Liver (tissue), 9 donors: ENCODE results near the gene ARSB. TPM values are rescaled to one million over a fixed set of nuclear protein-coding genes. Genes with fewer than 3 reads are reported as not detected.

ENCODE experiments used
- DNase-seq: peaks from one replicate; pipeline ENCODE4 v3.0.0-alpha.2; 2017; ENCODE audit warnings: low spot score
- H3K27ac ChIP-seq, 2 donors: one replicate each; pipeline ENCODE4 v1.7.0; 2013; ENCODE audit warnings: inconsistent platforms in 2 of 2, low read length in 2 of 2, control low read depth in 1 of 2, low read depth in 1 of 2, mild to moderate bottlenecking in 1 of 2
- H3K27me3 ChIP-seq, 4 donors: one replicate each; pipeline versions ENCODE4 v1.6.1 to v1.7.0; 2013; ENCODE audit warnings: low read length in 3 of 4, inconsistent platforms in 1 of 4, mild to moderate bottlenecking in 1 of 4, moderate library complexity in 1 of 4; ENCODE audit not compliant: control insufficient read depth in 4 of 4, insufficient read depth in 4 of 4
- H3K36me3 ChIP-seq, 4 donors: one replicate each; pipeline versions ENCODE4 v1.6.1 to v1.7.0; 2013; ENCODE audit warnings: low read length in 3 of 4, mild to moderate bottlenecking in 3 of 4, low read depth in 1 of 4, moderate library complexity in 1 of 4; ENCODE audit not compliant: control insufficient read depth in 4 of 4, insufficient read depth in 3 of 4
- H3K4me1 ChIP-seq, 4 donors: one replicate each; pipeline versions ENCODE4 v1.6.1 to v1.7.0; 2013; ENCODE audit warnings: low read length in 3 of 4, mild to moderate bottlenecking in 3 of 4, moderate library complexity in 1 of 4; ENCODE audit not compliant: control insufficient read depth in 4 of 4, insufficient read depth in 4 of 4
- H3K4me3 ChIP-seq, 3 donors: one replicate each; pipeline versions ENCODE4 v1.6.1 to v1.7.0; 2013; ENCODE audit warnings: low read length in 3 of 3, control low read depth in 1 of 3, low read depth in 1 of 3, mild to moderate bottlenecking in 1 of 3
- H3K9ac ChIP-seq, 2 donors: one replicate each; pipeline ENCODE4 v1.7.0; 2013; ENCODE audit warnings: low read length in 2 of 2, mild to moderate bottlenecking in 2 of 2, moderate library complexity in 2 of 2, control low read depth in 1 of 2, low read depth in 1 of 2
- H3K9me3 ChIP-seq, 4 donors: one replicate each; pipeline versions ENCODE4 v1.6.1 to v1.7.0; 2013; ENCODE audit warnings: low read length in 3 of 4; ENCODE audit not compliant: control insufficient read depth in 4 of 4
- EGR1 ChIP-seq, 2 donors: IDR thresholded peaks; 2 replicates each; pipeline ENCODE4 v1.6.1; 2016 to 2018; ENCODE audit warnings: antibody characterized with exemption in 2 of 2, low read depth in 2 of 2
- FOXA1 ChIP-seq: IDR thresholded peaks from 2 replicates; pipeline ENCODE4 v1.6.1; 2016; ENCODE audit warnings: antibody characterized with exemption
- HNF4A ChIP-seq, 2 donors: conservative IDR thresholded peaks; 2 replicates each; pipeline ENCODE4 v1.6.1; 2016; ENCODE audit warnings: antibody characterized with exemption in 2 of 2, mild to moderate bottlenecking in 2 of 2
- HNF4G ChIP-seq: IDR thresholded peaks from 2 replicates; pipeline ENCODE4 v1.6.1; 2016; ENCODE audit warnings: antibody characterized with exemption
- JUND ChIP-seq, 2 donors: IDR thresholded peaks; 2 replicates each; pipeline ENCODE4 v1.6.1; 2016; ENCODE audit warnings: antibody characterized with exemption in 2 of 2
- MAX ChIP-seq: IDR thresholded peaks from 2 replicates; pipeline ENCODE4 v1.6.1; 2016; ENCODE audit warnings: antibody characterized with exemption
- NR2F2 ChIP-seq: IDR thresholded peaks from 2 replicates; pipeline ENCODE4 v1.6.1; 2016; ENCODE audit warnings: antibody characterized with exemption
- RAD21 ChIP-seq, 2 donors: IDR thresholded peaks; 2 replicates each; pipeline ENCODE4 v1.6.1; 2016; ENCODE audit warnings: antibody characterized with exemption in 2 of 2, mild to moderate bottlenecking in 2 of 2
- REST ChIP-seq: IDR thresholded peaks from 2 replicates; pipeline ENCODE4 v1.6.1; 2016; ENCODE audit warnings: antibody characterized with exemption, mild to moderate bottlenecking
- SP1 ChIP-seq: IDR thresholded peaks from 2 replicates; pipeline ENCODE4 v1.6.1; 2018; ENCODE audit warnings: antibody characterized with exemption, mild to moderate bottlenecking
- TAF1 ChIP-seq: conservative IDR thresholded peaks from 2 replicates; pipeline ENCODE4 v1.6.1; 2016; ENCODE audit warnings: antibody characterized with exemption, mild to moderate bottlenecking
- YY1 ChIP-seq: IDR thresholded peaks from 2 replicates; pipeline ENCODE4 v1.6.1; 2016; ENCODE audit warnings: antibody characterized with exemption, mild to moderate bottlenecking
- ZBTB33 ChIP-seq: IDR thresholded peaks from 2 replicates; pipeline ENCODE4 v1.6.1; 2016; ENCODE audit warnings: antibody characterized with exemption
- WGBS: extraction: QIAGEN DNeasy Blood & Tissue Kit; methylation state at CpG from one replicate; pipeline ENCODE4 v1.1.7; 2013; 5-methylcytosine and 5-hydroxymethylcytosine counted together
- polyA plus RNA-seq, 2 donors: library from polyadenylated mRNA; stranded (reverse) in 1 of 2; unstranded in 1 of 2; fragments of 200-250 nt in 1 of 2; fragments of >200 nt in 1 of 2; fragmentation: Nextera tagmentation in 1 of 2; extraction: Ambion mirVana in 1 of 2; gene quantifications; one replicate each; pipeline versions ENCODE4 v1.2.1 to v1.2.3, GENCODE V29; 2013 to 2015
- total RNA-seq, 2 donors: library from RNA; depleted of rRNA; stranded (reverse); fragments of >200 nt; gene quantifications; one replicate each; pipeline ENCODE4 v1.2.3, GENCODE V29; 2014
- donor health status: healthy.
- donor health status: healthy.
- donor health status: healthy.
- donor health status: healthy.
- donor health status: healthy.

Gene ARSB
- total and polyA plus RNA-seq, 4 donors = 3.5 to 26.2 (median 8.7) TPM

GRCh38 chr5:78797936-78798672 lies 187.0 kb downstream of the ARSB start:
- WGBS = 84% methylated on average over 8 of the region's 8 CpGs
- Histone ChIP-seq H3K9ac (no peak overlapping the region), H3K9me3 (no peaks in the 10 kb centered on the region), H3K36me3 (peaks cover 0 to 2% (median 0%) of the 10 kb centered on the region in 4 donors), H3K4me1 (no peaks in the 10 kb centered on the region), H3K4me3 (no peak overlapping the region), H3K27ac (no peak overlapping the region), H3K27me3 (no peaks in the 10 kb centered on the region)
- no peak for DNase-seq
- no peak for TF ChIP-seq NR2F2
- no peak for TF ChIP-seq SP1
- TF ChIP-seq ZBTB33 = no peak
- no peak for TF ChIP-seq FOXA1
- TF ChIP-seq RAD21 (IDR thresholded peaks at IDR 0.05) = no peak
- no peak for TF ChIP-seq REST
- no peak for TF ChIP-seq JUND (IDR thresholded peaks at IDR 0.05)
- TF ChIP-seq HNF4G = no peak
- no peak for TF ChIP-seq MAX
- no peak for TF ChIP-seq YY1
- TF ChIP-seq HNF4A (conservative IDR thresholded peaks at IDR 0.05) = no peak
- no peak for TF ChIP-seq EGR1 (IDR thresholded peaks at IDR 0.05; ENCODE audit: low read depth in 2 of 2)

GRCh38 chr5:78795757-78796156 lies 189.4 kb downstream of the ARSB start:
- Histone ChIP-seq H3K9me3 (no peaks in the 10 kb centered on the region), H3K36me3 (no peaks in the 10 kb centered on the region), H3K4me1 (no peaks in the 10 kb centered on the region), H3K4me3 (no peak overlapping the region), H3K9ac (no peak overlapping the region), H3K27me3 (no peaks in the 10 kb centered on the region), H3K27ac (no peak overlapping the region)
- no peak for DNase-seq
- TF ChIP-seq TAF1 = no peak
- 89% methylated on average over 2 of the region's 2 CpGs for WGBS
